ENCODE data around the gene CNTNAP4.

The CNTNAP4 gene

GRCh38 chr16:76396977-76397376 lies 119.8 kb downstream of the CNTNAP4 start:
- no peak for DNase-seq (ENCODE audit: low read depth)

DNA sequence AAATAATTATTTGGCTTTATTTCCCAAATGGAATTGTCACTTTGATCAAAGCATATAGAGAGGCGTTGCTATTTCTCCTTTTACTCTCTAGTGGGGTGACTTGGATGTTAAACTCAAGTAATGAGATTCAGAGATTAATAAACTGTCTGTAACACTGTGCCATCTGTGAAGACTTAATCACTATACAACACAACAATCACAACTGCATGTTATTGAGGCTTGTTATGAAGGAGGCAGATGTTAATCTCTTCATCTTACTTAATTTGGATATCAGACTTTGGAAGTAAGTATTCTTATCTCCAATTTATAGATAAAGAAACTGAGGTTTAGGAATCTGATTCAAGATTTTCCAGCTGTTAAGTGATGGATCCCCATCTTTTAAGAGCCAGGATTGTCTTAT lies 132.5 kb downstream of the CNTNAP4 start:
- DNase-seq (ENCODE audit: low read depth) = no peak

DNA sequence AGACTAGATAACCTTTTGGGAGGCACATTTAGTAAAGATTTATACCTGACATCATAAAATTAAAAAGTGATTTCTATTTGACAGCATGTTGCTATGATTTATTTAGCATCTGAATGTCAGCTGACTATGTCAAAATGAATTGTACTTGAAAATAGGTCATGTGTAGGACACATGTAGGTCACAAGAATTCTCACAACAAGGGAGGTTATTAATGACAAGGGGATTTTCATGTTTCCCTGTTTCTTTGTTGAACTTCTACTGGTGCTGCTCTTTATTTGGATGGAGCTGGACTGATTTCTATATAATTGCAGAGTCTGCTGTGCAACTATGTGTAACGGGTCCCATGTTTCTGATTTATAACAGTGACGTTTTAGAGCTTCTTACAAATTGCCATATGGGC lies 144.4 kb downstream of the CNTNAP4 start:
- DNase-seq (ENCODE audit: low read depth) = no peak

DNA sequence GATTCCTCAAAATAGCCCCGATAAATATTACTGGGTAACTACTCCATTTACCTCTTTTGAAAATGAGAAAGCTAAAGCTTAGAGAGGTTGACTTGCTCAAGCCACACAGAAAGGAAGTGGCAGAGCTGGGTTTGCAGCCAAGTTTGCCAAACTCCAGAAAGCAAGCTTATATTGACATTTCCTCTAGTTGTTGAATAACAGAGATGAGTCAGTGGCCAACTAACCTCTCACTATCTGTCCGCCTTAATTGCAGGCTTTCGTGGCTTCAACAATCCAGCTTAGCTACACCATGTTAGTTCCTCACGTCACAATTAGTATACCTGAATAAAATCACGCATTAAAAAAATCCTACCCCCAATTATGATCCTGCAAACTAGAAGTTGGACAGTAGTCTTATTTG lies 151.7 kb downstream of the CNTNAP4 start:
- peak; percentile 18 for DNase-seq (ENCODE audit: low read depth)

- no peak for DNase-seq (ENCODE audit: low read depth)
Observed at GRCh38 chr16:76441391-76441790, 164.2 kb downstream of the CNTNAP4 start.

- DNase-seq (ENCODE audit: low read depth) = no peak
Observed at GRCh38 chr16:76441876-76442275, 164.7 kb downstream of the CNTNAP4 start.

DNA sequence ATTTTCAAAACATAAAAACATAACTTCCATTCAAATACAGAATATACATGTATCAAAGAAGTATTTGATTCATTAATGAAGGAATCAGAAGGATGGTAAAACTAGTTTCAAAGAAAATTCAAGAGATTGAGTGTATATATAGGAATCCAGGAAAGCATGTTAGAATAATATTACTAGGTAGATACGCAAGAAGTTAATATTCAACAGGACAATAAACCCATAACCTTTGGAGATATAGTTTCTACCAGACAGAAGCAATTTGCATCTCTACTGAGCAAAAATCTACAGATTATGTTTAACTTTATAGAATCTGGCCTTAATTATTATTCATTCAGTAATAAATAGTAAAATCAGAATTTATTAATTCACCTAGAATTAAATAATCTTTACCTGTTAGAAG lies 166.8 kb downstream of the CNTNAP4 start:
- no peak for DNase-seq (ENCODE audit: low read depth)

- DNase-seq (ENCODE audit: low read depth) = no peak
Observed at GRCh38 chr16:76444832-76445231, 167.6 kb downstream of the CNTNAP4 start.

DNA sequence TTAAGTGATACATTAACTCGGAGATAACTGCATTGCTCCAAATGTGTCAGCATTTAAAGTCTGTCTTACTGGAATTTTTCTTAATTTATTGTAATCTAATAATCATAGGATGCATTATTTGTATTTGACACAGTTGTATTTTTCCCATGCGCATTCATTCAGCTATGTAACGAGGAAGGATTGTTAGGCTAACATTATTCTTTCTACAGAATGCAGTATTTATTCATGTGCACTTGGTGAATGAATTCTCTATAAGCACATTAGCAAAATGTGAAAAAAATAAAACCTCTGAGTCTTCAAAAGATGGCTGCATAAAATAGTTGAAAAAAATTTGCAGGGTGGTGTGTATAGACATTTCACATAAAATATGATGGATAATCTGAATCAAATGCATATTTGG lies 168.6 kb downstream of the CNTNAP4 start:
- no peak for DNase-seq (ENCODE audit: low read depth)

DNA sequence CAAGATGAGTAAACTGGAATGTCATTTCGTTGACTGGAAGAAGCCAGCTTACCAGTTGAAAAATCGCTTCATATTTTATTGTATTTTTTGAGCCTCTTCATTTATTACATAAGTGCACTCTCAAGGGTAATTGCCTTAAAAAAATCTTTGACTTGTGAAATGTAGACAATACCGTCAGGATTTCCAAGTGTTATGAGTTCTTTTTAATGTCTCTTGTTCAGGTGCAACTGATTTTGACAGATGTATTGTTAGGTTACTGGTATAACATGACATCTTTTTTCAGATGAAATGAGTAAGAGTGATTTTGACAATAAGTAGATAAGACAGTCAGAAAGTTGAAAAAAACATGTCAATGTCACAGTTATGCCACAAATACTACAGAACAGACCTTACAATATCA lies 169.1 kb downstream of the CNTNAP4 start:
- no peak for DNase-seq (ENCODE audit: low read depth)

DNA sequence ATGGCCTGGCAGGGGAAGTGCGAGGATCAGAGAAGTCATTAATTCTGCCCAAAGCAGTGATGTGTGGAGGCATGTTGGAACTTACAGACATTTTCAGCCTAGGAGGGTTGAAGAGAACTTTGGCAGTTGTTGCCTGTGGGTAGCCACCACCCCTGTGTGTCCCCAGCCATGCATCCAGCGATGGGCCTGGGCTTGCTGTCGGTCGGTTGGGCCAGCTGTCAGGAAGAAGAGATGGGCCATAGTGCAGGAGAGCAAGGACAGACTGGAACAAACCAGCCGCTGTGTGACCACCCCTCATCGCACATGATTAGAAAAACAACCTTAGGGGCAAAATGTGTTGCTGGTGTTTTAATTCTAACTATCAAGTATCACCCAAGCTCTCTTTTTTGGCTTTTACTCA lies 173.7 kb downstream of the CNTNAP4 start:
- no peak for DNase-seq (ENCODE audit: low read depth)

DNA sequence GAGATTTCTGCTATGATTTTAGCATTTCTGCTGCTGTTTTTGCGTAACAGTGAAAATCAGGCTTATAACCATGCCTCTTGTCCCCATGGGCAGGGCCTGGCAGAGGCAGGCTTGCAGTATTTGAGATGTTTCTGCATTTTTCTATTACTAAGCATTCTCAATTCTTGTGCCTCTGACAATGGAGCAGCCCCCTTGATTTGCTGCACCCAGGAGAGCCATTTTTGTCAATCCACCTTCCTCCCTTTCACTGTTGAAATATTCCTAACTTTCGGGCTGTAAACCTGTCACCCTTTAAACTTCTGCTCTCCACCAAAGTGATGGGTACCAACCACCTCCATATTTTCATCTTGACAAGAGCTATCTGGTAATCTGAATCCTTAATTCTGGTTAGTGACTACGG lies 178.1 kb downstream of the CNTNAP4 start:
- DNase-seq (ENCODE audit: low read depth) = no peak

GRCh38 chr16:76456016-76456415 lies 178.8 kb downstream of the CNTNAP4 start:
- DNase-seq (ENCODE audit: low read depth) = no peak

DNA sequence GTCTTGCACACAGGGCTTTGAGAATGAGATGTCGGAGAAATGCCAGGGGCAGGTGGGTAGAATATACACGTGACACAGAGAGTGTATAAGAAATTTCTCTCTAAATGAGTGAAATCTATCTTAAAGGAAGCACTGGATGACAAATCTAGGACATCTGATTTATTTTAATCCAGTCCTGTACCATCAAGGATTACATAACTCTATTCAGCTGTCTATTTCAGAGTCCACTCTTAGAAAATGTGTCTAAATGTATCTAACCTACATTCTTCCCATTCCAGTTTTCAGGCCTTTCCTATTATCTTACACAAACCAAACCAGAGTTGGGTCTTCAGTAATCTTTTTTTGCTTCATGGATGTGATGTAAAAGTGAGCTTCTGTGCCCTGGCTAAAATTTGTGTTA lies 181.9 kb downstream of the CNTNAP4 start:
- no peak for DNase-seq (ENCODE audit: low read depth)

DNA sequence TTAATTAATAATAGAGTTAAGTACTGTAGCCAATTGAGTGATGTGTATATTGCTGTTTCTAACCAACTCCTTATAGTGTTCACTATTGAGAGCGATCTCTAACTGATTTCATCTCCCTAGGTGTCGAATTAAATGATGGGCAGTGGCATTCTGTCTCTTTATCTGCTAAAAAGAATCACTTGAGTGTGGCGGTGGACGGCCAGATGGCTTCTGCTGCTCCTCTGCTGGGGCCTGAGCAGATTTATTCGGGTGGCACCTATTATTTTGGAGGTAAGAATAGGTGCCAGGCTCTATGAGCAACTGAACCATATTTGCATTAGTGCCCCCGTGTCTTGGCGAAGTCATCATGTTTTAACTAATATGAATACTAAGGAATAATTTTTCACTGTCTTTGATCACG lies 184.6 kb downstream of the CNTNAP4 start:
- no peak for DNase-seq (ENCODE audit: low read depth)

DNA sequence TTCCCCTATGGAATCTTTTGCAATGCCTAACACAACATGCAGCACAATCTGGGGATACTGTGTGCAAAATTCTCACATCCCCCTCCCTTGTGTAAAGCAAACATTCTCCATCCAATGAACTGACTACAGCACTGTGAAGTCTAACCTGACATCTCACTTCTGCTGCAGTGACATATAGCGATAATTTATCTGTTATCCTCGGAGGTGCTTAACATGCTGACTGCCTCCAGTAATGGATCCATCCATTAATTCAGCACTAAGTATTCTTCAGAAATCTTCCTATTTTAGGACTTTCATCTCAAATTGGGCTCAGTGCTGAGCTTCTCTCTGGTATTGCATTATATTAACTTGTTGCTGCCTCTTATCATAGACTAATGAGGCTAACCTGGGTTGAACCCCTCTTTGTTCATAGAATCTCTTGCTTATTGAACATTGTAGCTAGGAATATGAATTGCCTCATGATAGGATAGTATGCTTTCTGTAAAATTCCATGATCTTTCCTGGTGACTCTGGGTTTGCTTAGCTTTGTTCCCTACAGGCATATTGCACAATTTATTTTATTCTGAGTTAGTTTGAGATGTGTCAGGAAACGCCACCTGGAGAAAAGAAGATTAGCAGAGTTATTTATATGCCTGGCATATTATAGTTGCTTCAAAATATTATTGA lies 187.9 kb downstream of the CNTNAP4 start:
- no peak for DNase-seq (ENCODE audit: low read depth)

DNA sequence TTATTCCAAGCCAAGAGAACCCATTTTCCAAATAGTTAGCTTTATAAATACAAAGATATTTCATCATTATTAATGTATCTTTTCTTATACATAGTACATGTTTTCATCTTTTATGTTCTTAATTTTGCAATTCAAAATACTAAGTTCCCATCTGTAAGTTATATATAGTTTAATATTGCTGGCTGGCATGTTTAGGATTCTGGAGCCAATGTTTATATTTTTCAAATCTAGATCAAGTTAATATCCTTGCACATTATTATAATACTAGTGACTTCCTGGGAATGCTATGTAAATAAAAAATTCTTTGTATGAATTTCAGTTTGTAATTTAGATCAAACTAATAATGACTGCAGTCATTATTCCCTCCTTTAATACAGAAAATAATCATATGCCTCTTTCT lies 189.7 kb downstream of the CNTNAP4 start:
- DNase-seq (ENCODE audit: low read depth) = no peak

GRCh38 chr16:76474048-76474447 lies 196.8 kb downstream of the CNTNAP4 start:
- DNase-seq (ENCODE audit: low read depth) = no peak

GRCh38 chr16:76478105-76478504 lies 200.9 kb downstream of the CNTNAP4 start:
- DNase-seq (ENCODE audit: low read depth) = no peak

DNA sequence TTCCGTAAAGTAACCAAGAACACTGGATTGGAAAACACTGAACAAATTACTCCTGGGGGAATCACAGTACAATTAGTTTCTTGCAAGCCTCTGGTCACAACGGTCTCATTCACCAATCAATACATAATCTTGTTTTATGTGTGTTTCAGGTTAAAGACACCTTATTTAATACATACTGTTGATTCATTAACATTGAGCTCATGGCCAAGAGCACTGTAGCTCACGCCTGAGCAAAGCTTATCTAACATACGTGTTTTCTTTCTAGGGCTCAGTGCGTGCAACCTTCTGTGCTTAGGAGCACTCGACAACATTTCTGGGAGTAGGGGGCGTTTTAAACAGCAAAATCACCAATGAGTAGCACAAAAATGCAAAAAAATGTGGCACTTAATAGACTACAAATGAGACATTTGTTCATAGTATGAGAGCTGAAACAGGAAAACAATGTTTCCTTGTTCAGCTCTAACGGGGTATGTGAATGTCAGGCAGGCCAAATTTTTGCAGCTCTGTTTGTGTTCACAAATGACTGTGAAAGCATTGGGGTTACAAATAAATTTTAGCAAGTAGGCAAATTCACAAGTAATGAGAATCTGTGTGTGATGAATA lies 206.2 kb downstream of the CNTNAP4 start:
- no peak for DNase-seq (ENCODE audit: low read depth)

DNA sequence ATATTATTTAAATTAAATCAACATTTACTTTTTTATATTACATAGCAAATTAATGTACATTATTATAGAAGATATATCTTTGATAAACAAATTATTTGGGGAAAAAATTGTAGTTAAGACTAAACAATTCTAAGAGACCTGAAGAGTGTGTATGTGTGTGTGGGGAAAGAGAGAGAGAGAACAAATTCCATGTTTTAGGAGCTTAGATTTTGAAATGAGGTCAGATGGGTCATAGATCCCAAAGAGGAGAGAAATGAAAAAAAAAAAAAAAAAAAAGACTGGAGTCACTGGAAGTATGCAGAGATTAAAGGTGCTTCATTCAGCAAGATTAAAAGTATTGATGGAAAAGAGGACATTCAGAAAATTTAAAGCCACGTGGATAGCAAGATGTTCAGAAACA lies 206.8 kb downstream of the CNTNAP4 start:
- DNase-seq (ENCODE audit: low read depth) = no peak

GRCh38 chr16:76486740-76487139 lies 209.5 kb downstream of the CNTNAP4 start:
- no peak for DNase-seq (ENCODE audit: low read depth)

- no peak for DNase-seq (ENCODE audit: low read depth)
Observed at GRCh38 chr16:76487411-76488064, 210.3 kb downstream of the CNTNAP4 start.

- DNase-seq (ENCODE audit: low read depth) = no peak
Observed at GRCh38 chr16:76488065-76488417, 210.8 kb downstream of the CNTNAP4 start.

All from HS-5 (cell line).